Measurements from ENCODE around the gene RAB7A.
"Not testable (repeated sequence)": the region's sequence is repeated elsewhere in the genome, so short reads cannot be mapped to it uniquely, and the experiment has no call there.

DNA sequence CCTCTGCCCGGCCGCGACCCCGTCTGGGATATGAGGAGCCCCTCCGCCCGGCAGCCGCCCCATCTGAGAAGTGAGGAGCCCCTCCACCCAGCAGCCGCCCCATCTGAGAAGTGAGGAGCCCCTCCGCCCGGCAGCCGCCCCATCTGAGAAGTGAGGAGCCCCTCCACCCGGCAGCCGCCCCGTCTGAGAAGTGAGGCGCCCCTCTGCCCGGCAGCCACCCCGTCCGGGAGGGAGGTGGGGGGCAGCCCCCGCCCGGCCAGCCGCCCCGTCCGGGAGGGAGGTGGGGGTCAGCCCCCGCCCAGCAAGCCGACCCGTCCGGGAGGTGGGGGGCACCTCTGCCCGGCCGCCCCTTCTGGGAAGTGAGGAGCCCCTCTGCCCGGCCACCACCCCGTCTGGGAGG is 47.2 kb downstream of the RAB7A start:
- TF ChIP-seq, protein P1, sequence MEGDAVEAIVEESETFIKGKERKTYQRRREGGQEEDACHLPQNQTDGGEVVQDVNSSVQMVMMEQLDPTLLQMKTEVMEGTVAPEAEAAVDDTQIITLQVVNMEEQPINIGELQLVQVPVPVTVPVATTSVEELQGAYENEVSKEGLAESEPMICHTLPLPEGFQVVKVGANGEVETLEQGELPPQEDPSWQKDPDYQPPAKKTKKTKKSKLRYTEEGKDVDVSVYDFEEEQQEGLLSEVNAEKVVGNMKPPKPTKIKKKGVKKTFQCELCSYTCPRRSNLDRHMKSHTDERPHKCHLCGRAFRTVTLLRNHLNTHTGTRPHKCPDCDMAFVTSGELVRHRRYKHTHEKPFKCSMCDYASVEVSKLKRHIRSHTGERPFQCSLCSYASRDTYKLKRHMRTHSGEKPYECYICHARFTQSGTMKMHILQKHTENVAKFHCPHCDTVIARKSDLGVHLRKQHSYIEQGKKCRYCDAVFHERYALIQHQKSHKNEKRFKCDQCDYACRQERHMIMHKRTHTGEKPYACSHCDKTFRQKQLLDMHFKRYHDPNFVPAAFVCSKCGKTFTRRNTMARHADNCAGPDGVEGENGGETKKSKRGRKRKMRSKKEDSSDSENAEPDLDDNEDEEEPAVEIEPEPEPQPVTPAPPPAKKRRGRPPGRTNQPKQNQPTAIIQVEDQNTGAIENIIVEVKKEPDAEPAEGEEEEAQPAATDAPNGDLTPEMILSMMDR (IDR thresholded peaks at IDR 0.05; ENCODE audit: poor library complexity, severe bottlenecking), result not testable (repeated sequence)
- TF ChIP-seq TAF1 (IDR thresholded peaks at IDR 0.05; ENCODE audit: low read depth); MXI1 (conservative IDR thresholded peaks at IDR 0.05; ENCODE audit: poor library complexity, severe bottlenecking); POLR2AphosphoS5 (IDR thresholded peaks at IDR 0.05): not testable (repeated sequence)

Data from neural cell (in vitro differentiated cells).